HUES48 (cell line): Measurements from ENCODE around the gene LCT.

Source experiments
- H3K27ac ChIP-seq: one replicate; pipeline ENCODE4 v1.7.0; 2013; ENCODE audit warnings: low read depth, low read length, inconsistent platforms
- H3K27me3 ChIP-seq: 2 replicates; pipeline ENCODE4 v1.6.1; 2013; ENCODE audit warnings: mild to moderate bottlenecking, low read length; ENCODE audit not compliant: control insufficient read depth, insufficient read depth
- H3K36me3 ChIP-seq: 2 replicates; pipeline ENCODE4 v1.6.1; 2013; ENCODE audit warnings: low read length; ENCODE audit not compliant: control insufficient read depth, insufficient read depth
- H3K4me1 ChIP-seq: 2 replicates; pipeline ENCODE4 v1.6.1; 2013; ENCODE audit warnings: mild to moderate bottlenecking, low read length; ENCODE audit not compliant: control insufficient read depth, insufficient read depth
- H3K4me3 ChIP-seq: 2 replicates; pipeline ENCODE4 v1.5.1; 2013; ENCODE audit warnings: mild to moderate bottlenecking, low read depth, low read length
- H3K9ac ChIP-seq: 2 replicates; pipeline ENCODE4 v1.6.1; 2013; ENCODE audit warnings: mild to moderate bottlenecking, low read depth, low read length, moderate library complexity
- H3K9me3 ChIP-seq: 2 replicates; pipeline ENCODE4 v1.6.1; 2013; ENCODE audit warnings: low read length; ENCODE audit not compliant: control insufficient read depth, insufficient read depth

The LCT gene

DNA sequence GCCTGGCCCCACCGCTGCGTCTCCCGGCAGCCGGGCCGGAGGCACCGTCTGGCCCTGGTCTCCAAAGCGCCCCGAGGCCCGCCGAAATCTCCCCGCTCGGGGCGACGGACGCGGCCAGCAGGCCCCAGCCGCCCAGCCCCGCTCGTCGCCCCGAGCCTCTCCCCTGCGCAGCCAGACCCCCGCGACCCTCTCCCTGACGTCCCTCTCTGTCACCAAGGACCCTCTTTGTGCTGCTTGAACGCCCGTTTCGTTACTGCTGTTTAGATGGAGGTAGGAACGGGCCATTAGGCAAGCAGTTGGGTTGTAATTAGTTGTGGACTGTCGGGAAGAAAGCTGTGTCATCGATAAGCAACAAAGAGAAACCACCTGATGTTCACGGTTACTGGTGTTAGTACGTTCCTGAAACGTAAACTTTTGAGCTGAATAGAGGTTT lies 94.6 kb downstream of the LCT start:
- Histone ChIP-seq H3K9ac (peak overlapping the region; percentile 96), H3K36me3 (peaks cover 10% of the 10 kb centered on the region), H3K27me3 (no peaks in the 10 kb centered on the region), H3K4me3 (peak overlapping the region; percentile 99), H3K4me1 (peaks cover 15% of the 10 kb centered on the region; the same call in 1 of the 2 replicates), H3K27ac (peak overlapping the region; percentile 98), H3K9me3 (no peaks in the 10 kb centered on the region)

DNA sequence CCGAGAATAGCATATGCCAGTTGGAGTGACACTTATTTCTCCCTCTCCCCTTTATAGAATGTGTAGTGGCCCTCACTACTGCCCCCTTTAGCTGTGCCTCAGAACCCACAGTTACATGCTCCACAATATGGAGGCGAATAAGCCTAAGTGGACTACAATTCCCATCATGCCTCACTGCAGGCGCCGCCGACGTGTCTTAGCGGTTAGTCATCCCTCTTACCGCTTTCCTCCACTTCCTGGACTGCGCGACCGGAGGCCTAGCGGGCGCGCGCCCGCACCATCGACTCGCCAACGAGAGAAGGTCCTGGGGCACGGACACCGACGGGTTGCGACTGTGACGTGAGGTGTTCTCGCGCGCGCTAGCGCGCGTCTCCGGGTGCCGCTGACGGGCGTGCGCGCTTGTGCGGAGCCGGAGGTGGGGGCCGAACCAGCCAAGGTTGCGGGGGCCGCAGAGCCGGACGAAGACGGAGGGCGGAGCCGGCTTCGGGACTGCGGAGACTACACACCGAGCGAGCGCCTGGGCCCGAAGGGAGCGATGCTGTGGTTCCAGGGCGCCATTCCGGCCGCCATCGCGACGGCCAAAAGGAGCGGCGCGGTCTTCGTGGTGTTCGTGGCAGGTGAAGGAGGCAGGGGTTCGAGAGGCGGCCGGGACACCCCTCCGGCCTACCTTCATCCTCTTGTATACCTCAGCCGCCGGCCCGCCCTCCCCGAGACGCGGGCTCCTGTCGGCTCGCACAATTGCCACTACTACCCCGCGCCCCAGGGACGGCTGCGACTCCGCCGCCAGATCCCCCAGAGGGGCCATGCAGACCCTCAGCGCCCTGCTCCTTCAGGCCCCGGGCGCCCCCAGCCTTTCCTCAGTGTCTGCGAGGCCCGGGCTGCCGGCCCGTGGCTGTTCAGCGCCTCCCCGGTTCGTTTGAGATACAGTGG lies 95.3 kb downstream of the LCT start, which contains the start of gene UBXN4:
Gene UBXN4 (plus strand): TSS at position 461 of the 930 bp plus-strand sequence. CDS start 75 bp downstream, at position 536.
- Histone ChIP-seq H3K9me3 (no peaks in the 10 kb centered on the region), H3K4me1 (peaks cover 15% of the 10 kb centered on the region; the same call in 1 of the 2 replicates), H3K9ac (peak within 1 kb of the TSS; percentile 96), H3K4me3 (peak within 1 kb of the TSS; percentile 99), H3K27ac (peak within 1 kb of the TSS; percentile 98), H3K36me3 (peaks cover 8% of the 10 kb centered on the region; the same call in 1 of the 2 replicates), H3K27me3 (no peaks in the 10 kb centered on the region)

DNA sequence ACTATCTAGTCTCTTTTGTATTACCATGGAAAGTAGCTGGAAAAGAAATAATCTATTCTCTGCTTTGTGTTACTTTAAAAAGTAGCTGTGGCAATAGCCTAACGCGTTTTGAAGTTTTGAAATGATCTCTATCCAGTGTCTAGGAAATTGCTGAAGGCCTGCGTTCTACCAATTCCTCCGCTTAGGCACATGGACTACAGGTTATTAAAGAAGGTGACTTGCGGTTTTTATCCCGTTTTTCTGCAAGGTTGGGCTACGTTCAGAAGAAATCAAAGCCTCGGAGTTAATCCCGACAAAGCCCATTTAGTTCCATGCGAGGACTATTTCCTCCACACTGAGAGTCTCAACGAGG lies 96.0 kb downstream of the LCT start:
- no peak overlapping the region; the same call in 1 of the 2 replicates for H3K4me3 ChIP-seq

DNA sequence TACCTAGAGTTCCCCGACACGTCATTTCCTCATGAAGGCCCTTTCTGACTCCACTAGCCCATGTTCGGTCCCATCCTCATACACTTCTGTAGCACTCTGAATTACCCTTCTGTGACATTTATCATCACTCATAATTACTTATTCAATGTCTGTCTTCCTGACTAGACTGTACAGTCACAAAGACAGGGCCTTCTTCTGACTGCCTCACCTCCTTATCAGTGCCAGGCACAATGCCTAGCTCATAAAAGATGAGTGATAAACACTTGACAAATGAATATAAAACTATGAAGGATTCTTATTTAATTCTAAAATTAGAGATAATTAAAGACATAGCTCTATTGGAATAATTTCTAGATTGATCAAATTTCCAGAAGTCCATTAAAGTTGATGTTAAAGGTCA lies 96.8 kb downstream of the LCT start:
- Histone ChIP-seq H3K36me3 (no peaks in the 10 kb centered on the region; the same call in 1 of the 2 replicates), H3K9ac (no peak overlapping the region), H3K27me3 (no peaks in the 10 kb centered on the region), H3K4me1 (peaks cover 15% of the 10 kb centered on the region; the same call in 1 of the 2 replicates), H3K9me3 (no peaks in the 10 kb centered on the region), H3K4me3 (no peak overlapping the region), H3K27ac (no peak overlapping the region)

More for the DNA sequence above, 96.0 kb downstream of the LCT start:
- Histone ChIP-seq H3K9ac (no peak overlapping the region), H3K27me3 (no peaks in the 10 kb centered on the region), H3K27ac (no peak overlapping the region), H3K36me3 (peaks cover 5% of the 10 kb centered on the region; the same call in 1 of the 2 replicates), H3K9me3 (no peaks in the 10 kb centered on the region), H3K4me1 (peaks cover 15% of the 10 kb centered on the region; the same call in 1 of the 2 replicates)
